ENCODE data around the gene PTGER3. TPM values are rescaled to one million over a fixed set of nuclear protein-coding genes. Genes with fewer than 3 reads are reported as not detected.

The PTGER3 gene
- total and polyA plus RNA-seq, 2 experiments from 2014 or later: 0.45 to 1.6 TPM

DNA sequence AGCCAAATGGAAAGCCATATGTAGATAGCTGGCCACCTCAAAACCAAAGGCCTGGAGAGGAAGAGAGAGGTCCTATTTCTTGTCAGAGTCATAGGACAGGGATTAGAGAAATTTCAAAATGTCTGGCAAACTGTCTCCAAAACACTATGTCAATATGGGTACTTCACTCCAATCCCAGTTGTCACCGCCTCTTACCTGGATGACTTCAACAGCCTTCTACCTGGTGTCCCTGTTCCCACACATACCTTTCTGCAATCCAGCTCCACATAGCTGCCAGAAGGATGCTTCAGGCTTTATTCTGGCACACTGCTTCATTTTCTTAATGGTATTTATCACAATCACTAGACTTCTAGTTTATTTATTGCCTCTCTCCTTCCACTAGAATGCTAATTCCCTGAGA lies 14.5 kb downstream of the PTGER3 start:
- no peak overlapping the region for H3K4me2 ChIP-seq
- no peak overlapping the region for H3K27ac ChIP-seq (ENCODE audit: low read depth)
- H3F3A ChIP-seq (replicated peaks; ENCODE audit: low read depth): no peaks in the 10 kb centered on the region
- no peaks in the 10 kb centered on the region; the same call in 2 of the 3 replicates for H3K4me1 Mint-ChIP-seq
- TF ChIP-seq, protein P1, sequence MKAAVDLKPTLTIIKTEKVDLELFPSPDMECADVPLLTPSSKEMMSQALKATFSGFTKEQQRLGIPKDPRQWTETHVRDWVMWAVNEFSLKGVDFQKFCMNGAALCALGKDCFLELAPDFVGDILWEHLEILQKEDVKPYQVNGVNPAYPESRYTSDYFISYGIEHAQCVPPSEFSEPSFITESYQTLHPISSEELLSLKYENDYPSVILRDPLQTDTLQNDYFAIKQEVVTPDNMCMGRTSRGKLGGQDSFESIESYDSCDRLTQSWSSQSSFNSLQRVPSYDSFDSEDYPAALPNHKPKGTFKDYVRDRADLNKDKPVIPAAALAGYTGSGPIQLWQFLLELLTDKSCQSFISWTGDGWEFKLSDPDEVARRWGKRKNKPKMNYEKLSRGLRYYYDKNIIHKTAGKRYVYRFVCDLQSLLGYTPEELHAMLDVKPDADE (IDR thresholded peaks at IDR 0.05): no peak
- TF ChIP-seq, protein P2, sequence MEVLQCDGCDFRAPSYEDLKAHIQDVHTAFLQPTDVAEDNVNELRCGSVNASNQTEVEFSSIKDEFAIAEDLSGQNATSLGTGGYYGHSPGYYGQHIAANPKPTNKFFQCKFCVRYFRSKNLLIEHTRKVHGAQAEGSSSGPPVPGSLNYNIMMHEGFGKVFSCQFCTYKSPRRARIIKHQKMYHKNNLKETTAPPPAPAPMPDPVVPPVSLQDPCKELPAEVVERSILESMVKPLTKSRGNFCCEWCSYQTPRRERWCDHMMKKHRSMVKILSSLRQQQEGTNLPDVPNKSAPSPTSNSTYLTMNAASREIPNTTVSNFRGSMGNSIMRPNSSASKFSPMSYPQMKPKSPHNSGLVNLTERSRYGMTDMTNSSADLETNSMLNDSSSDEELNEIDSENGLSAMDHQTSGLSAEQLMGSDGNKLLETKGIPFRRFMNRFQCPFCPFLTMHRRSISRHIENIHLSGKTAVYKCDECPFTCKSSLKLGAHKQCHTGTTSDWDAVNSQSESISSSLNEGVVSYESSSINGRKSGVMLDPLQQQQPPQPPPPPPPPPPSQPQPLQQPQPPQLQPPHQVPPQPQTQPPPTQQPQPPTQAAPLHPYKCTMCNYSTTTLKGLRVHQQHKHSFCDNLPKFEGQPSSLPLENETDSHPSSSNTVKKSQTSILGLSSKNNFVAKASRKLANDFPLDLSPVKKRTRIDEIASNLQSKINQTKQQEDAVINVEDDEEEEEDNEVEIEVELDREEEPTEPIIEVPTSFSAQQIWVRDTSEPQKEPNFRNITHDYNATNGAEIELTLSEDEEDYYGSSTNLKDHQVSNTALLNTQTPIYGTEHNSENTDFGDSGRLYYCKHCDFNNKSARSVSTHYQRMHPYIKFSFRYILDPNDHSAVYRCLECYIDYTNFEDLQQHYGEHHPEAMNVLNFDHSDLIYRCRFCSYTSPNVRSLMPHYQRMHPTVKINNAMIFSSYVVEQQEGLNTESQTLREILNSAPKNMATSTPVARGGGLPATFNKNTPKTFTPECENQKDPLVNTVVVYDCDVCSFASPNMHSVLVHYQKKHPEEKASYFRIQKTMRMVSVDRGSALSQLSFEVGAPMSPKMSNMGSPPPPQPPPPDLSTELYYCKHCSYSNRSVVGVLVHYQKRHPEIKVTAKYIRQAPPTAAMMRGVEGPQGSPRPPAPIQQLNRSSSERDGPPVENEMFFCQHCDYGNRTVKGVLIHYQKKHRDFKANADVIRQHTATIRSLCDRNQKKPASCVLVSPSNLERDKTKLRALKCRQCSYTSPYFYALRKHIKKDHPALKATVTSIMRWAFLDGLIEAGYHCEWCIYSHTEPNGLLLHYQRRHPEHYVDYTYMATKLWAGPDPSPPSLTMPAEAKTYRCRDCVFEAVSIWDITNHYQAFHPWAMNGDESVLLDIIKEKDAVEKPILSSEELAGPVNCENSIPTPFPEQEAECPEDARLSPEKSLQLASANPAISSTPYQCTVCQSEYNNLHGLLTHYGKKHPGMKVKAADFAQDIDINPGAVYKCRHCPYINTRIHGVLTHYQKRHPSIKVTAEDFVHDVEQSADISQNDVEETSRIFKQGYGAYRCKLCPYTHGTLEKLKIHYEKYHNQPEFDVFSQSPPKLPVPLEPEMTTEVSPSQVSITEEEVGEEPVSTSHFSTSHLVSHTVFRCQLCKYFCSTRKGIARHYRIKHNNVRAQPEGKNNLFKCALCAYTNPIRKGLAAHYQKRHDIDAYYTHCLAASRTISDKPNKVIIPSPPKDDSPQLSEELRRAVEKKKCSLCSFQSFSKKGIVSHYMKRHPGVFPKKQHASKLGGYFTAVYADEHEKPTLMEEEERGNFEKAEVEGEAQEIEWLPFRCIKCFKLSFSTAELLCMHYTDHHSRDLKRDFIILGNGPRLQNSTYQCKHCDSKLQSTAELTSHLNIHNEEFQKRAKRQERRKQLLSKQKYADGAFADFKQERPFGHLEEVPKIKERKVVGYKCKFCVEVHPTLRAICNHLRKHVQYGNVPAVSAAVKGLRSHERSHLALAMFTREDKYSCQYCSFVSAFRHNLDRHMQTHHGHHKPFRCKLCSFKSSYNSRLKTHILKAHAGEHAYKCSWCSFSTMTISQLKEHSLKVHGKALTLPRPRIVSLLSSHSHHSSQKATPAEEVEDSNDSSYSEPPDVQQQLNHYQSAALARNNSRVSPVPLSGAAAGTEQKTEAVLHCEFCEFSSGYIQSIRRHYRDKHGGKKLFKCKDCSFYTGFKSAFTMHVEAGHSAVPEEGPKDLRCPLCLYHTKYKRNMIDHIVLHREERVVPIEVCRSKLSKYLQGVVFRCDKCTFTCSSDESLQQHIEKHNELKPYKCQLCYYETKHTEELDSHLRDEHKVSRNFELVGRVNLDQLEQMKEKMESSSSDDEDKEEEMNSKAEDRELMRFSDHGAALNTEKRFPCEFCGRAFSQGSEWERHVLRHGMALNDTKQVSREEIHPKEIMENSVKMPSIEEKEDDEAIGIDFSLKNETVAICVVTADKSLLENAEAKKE (CRISPR knock-in tag; IDR thresholded peaks at IDR 0.05): no peak
- H3K27me3 Mint-ChIP-seq (ENCODE audit: insufficient read depth, low read depth, poor library complexity): no peaks in the 10 kb centered on the region
- DNase-seq (ENCODE audit: low spot score) (no peak), ATAC-seq (no peak)
- no peaks in the 10 kb centered on the region for H3K27me3 ChIP-seq (ENCODE audit: insufficient read depth)
- no peak overlapping the region for H2AFZ ChIP-seq
- no peaks in the 10 kb centered on the region for H3K36me3 Mint-ChIP-seq (ENCODE audit: low read depth)
- no peak overlapping the region for H3K4me3 Mint-ChIP-seq
- no peaks in the 10 kb centered on the region for H4K20me1 ChIP-seq (replicated peaks; ENCODE audit: insufficient read depth)
- H3K9me2 ChIP-seq (ENCODE audit: insufficient read depth): 0 out of 2 replicates have a peak, but pooled peaks cover 2% of the 10 kb centered on the region
- H3K79me2 ChIP-seq (replicated peaks; ENCODE audit: insufficient read depth): no peaks in the 10 kb centered on the region
- no peaks in the 10 kb centered on the region for H3K4me1 ChIP-seq (ENCODE audit: insufficient read depth)
- H3K9me3 Mint-ChIP-seq: no peaks in the 10 kb centered on the region
- H3K4me3 ChIP-seq: no peak overlapping the region
- H3K36me3 ChIP-seq (ENCODE audit: insufficient read depth): no peaks in the 10 kb centered on the region
- H3K27ac Mint-ChIP-seq: no peak overlapping the region

DNA sequence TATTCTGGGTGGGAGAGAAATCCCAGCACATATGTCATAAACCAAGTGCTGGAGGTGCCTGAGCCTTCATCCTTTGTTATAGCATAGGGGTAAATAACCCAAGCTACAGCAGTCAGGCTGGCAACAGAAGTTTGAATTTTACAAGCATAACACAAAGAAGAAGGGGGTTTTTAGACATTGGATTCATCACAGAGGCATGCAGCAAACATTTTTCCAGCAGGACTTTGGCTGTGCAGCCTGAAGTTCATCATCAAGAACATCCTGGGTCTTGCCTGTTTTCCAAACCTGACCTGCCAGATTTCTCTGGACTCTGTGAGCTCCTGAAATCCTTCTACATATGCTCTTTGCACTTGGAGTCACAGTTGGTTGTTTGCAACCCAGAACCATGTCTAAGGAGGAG lies 16.2 kb downstream of the PTGER3 start:
- Histone ChIP-seq H3K27ac (ENCODE audit: low read depth) (no peak overlapping the region), H3K4me2 (no peak overlapping the region), H3K4me3 (no peak overlapping the region), H3K4me1 (ENCODE audit: insufficient read depth) (no peaks in the 10 kb centered on the region), H3K79me2 (replicated peaks; ENCODE audit: insufficient read depth) (no peaks in the 10 kb centered on the region), H3K36me3 (ENCODE audit: insufficient read depth) (no peaks in the 10 kb centered on the region), H3K9me2 (ENCODE audit: insufficient read depth) (no peaks in the 10 kb centered on the region), H3K27me3 (ENCODE audit: insufficient read depth) (no peaks in the 10 kb centered on the region), H2AFZ (no peak overlapping the region), H4K20me1 (replicated peaks; ENCODE audit: insufficient read depth) (no peaks in the 10 kb centered on the region), H3F3A (replicated peaks; ENCODE audit: low read depth) (no peaks in the 10 kb centered on the region)
- Mint-ChIP-seq H3K27me3 (ENCODE audit: insufficient read depth, low read depth, poor library complexity) (no peaks in the 10 kb centered on the region), H3K4me1 (no peaks in the 10 kb centered on the region; the same call in 2 of the 3 replicates), H3K4me3 (no peak overlapping the region), H3K9me3 (no peaks in the 10 kb centered on the region), H3K27ac (no peak overlapping the region), H3K36me3 (ENCODE audit: low read depth) (no peaks in the 10 kb centered on the region)
- ATAC-seq: no peak
- DNase-seq (ENCODE audit: low spot score): no peak
- no peak for TF ChIP-seq ZNF331 (CRISPR knock-in tag; IDR thresholded peaks at IDR 0.05; ENCODE audit: low read depth)

Measured in GM23338 (cell line).